SW480 (cell line): ENCODE data around the gene ERC2.
"Not testable (repeated sequence)": the region's sequence is repeated elsewhere in the genome, so short reads cannot be mapped to it uniquely, and the experiment has no call there.

Experiments used
- DNase-seq: peaks from one replicate; pipeline ENCODE4 v3.0.0-alpha.2; 2016; ENCODE audit warnings: low spot score

ERC2 gene

DNA sequence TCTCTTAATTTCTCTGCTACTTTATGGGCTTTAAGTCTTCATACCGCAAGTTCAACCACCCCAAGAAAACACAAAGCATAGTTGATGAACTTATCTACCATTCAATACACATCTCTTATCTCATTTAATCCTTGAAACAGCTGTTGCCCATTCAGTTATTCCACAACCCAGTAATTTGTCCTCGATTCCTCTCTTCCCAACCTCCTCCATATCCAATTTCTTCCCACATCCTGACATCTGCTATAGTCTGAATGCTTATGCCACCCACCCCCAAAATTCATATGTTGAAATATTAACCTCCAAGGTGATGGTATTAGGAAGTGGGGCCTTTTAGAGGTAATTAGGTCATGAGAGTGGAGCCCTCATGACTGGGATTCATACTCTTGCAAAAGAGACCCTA is 345.4 kb downstream of the ERC2 start:
- DNase-seq: no peak

DNA sequence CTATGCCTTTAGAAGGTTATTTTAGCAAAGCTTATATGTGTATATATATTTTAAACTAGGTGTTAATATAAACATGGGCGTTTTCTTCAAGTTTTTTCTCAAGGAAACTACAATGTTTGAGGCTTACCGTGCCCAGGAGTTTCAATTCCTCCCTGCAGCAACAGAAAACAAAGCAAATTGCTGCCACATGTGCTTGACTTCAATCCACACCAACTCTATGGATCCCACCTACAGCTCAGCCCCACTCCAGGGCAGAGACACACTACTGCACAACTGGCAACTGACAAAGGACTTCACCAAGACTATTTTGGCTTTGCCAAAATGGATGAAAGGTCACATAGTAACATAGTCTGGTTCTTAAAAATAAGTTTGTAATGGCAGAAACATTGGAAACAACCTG is 346.6 kb downstream of the ERC2 start:
- DNase-seq: no peak

DNA sequence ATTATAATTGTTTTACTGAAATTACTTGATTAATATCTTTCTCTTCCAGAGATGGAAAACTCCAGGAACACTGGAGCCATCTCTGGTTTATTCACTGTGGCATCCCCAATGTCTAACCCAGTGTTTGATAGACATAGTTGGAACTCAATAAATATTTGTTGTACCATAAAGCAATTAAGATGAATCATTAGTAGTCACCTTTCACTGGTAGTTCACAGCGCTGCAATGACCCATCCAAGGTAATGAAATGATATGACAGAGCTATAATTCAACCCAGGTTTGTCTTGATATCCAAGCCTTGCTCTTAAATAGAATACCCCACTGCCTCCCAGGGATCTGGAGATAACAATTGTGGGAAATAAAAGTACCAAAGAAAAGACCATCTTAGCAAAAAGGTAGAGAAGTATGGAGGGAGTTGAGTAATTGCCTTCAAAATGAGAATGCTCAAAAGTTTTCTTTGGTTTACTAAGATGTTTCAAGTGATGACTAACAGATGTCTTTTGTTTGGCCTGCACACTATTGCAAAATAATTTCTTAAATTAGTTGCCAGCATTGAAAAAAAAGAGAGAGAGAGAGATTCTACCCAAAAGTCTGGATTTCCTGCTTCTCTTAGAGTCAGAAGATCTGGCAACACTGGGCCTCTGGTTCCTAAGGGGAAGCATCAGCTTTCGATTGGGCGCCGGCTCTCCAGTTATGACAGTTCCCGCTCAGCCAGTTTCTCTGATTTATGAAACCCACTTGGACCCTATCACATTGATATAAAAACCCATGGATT is 348.5 kb downstream of the ERC2 start:
- no peak for DNase-seq

DNA sequence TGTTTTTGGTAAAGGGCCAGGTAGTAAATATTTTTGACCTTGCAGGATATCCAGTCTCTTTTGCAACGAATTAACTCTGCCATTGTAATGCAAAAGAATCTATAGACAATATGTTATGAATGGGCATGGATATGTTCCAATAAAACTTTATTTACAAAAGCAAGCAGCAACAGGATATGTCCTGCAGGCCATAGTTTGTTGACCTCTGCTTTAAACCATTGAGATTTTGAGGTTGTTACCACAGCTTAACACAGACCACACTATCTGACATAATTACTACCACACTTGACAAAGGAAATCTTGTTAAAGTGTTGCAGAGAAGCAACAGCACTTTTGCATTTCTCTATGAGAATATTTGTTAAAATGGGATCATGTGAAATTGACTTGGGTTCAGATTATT is 349.3 kb downstream of the ERC2 start:
- no peak for DNase-seq

DNA sequence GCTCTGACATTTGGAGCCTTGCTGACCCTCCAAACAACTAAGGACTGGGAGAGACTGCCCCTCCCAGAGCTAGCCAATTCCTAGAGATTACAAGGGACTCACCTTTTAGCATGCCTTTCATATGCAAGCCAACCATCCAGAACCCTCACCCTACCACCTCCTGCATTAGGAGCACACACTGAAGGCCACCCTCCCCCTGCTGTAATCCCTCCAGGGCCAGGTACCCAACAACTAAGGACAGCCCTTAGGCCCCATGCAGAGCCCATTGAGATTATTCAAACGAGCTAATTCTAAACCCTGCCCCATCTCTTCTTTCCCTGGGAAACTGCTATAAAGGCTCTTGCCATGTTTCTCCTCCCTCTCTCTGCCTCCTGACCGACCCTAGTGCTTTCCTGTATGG is 352.6 kb downstream of the ERC2 start:
- no peak for DNase-seq

DNA sequence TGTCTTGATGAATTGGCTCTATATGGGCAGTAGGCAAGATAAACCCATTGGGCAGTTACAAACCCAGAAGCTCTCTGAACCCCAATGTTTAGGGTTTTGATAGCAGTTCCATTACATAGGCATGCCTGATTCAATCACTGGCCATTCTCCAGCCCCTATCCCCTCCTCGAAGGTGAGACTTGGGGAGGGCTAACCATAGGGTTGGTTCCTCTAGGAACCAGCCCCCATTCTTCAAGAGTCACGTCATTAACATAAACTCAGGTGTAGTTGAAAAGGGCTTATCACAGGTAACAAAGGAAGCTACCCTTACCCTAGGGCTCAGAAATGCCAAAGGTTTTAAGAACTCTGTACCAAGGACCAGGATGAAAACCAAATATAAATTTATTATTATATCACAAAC is 353.1 kb downstream of the ERC2 start:
- no peak for DNase-seq

DNA sequence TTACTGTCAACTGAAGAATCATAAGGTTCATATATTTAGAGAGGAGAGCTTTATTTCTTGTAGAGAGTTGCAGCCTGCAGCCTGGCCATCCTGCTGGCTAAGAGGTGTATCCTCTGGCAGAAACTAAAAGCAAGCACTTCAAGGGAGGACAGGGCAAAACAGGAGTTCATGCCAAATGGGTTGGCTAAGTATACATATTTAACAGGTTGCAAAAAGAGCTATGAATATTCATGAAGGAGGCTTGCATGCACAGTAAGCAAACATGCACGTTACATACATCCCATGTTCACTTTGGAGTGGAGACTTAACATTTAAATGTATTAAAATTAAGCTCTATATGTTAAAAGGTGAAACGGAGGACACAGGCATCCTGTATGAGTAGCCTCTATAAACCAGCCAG is 354.4 kb downstream of the ERC2 start:
- DNase-seq: no peak

- no peak for DNase-seq
Measured at GRCh38 chr3:56113231-56113630, 355.0 kb downstream of the ERC2 start.

DNA sequence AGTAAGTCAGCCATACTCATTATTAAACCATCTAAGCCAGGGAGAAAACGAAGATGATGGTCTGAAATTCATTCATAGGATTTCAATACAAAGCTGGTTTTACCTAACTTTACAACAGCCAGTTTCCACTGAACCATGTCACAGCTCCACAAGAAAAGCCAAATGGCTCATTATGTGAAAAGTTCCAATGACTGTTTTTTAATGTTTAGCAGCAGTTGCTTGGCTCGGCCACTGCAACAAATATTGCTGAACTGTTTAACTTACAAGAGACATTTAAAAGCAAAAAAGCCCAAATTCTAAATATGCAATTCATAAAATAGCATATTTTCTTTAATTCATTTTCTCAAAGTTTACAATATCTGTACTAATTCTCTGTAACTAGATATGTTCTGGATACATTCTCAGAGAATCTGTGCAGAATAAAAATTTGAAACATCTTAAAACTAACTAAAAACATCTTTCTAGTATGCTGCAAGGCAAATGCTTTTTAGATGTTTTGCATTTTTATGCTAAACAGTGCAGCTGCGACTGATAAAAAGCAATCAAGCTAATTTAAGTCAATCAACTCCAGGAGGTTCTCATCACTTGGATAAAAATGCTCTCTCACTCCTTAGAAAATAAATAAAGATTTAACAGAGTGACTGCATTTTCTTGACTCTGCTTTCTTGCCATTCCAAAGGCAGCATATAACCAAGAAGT is 356.5 kb downstream of the ERC2 start:
- no peak for DNase-seq

- no peak for DNase-seq
Measured at GRCh38 chr3:56110886-56111285, 357.4 kb downstream of the ERC2 start.

GRCh38 chr3:56107157-56107556 is 361.1 kb downstream of the ERC2 start:
- DNase-seq: no peak

- DNase-seq: no peak
Measured at GRCh38 chr3:56102032-56102431, 366.2 kb downstream of the ERC2 start.

- no peak for DNase-seq
Measured at GRCh38 chr3:56101576-56101975, 366.7 kb downstream of the ERC2 start.

- DNase-seq: no peak
Measured at GRCh38 chr3:56096999-56097398, 371.3 kb downstream of the ERC2 start.

GRCh38 chr3:56094170-56094569 is 374.1 kb downstream of the ERC2 start:
- no peak for DNase-seq

DNA sequence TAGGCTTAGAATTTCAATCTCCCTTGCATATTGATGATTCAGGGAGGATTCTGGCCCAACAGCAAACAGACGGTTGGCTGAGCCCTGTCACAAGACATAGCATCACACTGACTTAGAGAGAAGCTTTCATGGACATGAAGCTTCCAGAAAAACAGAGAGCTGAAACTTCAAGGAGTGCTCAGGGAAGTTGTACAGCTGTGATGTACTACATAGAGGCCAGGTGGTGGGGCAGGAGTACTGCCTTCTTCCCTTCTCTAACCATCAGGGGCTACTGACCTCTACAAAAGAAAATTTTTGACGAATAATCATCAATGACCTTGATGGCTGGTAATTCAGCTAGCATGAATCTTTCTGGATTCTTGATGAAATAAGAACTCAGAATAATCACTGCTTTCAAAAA is 378.5 kb downstream of the ERC2 start:
- DNase-seq: no peak

GRCh38 chr3:56087451-56088053 is 380.7 kb downstream of the ERC2 start:
- DNase-seq: no peak

DNA sequence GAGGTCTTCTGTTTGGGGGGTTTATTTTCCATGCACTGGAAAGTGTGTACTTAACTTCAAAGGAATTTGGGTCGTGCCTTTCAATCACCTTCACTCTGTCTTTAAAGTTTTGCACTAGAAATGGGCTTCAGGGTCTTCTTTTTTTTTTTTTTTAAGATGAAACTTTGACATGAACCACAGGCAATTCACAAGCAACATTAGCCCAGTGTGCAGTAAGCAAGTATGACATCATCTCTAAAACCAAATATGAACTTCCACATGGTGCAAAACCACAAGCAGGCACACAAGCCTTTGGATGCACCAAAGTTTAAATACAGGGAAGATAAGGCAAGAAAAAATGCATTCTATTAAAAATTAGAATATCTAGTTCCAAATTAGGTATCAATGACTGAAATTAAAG is 381.9 kb downstream of the ERC2 start:
- DNase-seq: no peak

DNA sequence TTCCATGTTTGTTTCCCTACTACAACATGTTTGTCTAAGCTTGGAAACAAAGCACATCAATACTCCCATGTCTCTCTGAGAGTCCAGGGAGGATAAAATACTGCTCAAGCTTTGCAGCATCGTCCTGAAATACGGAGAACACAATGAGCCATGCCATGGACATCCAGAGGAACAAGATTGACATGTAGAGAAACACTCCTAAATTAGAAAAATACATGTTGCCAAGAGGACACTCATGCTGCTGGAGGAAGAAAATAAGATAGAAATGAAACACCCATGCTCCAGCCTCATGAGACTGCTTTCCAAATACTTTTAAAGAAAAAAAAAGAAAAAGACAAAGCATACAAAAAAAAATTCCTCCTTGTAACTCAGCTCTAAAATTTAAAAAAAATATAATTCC is 387.0 kb downstream of the ERC2 start:
- DNase-seq: no peak

- DNase-seq: no peak
Measured at GRCh38 chr3:56076746-56077145, 391.5 kb downstream of the ERC2 start.

GRCh38 chr3:56075089-56075488 is 393.2 kb downstream of the ERC2 start:
- DNase-seq: no peak

GRCh38 chr3:56069766-56070165 is 398.5 kb downstream of the ERC2 start:
- DNase-seq: no peak

DNA sequence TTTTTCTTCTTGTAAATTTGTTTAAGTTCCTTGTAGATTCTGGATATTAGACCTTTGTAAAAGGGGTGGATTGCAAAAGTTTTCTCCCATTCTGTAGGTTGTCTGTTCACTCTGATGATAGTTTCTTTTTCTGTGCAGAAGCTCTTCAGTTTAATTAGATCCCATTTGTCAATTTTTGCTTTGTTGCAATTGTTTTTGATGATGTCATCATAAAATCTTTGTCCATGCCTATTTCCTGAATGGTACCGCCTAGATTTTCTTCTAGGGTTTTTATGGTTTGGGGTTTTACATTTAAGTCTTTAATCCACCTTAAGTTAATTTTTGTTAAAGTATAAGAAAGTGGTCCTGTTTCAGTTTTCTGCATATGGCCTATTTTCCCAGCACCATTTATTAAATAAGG is 401.9 kb downstream of the ERC2 start:
- DNase-seq: not testable (repeated sequence)
